ENCODE data around the gene PAFAH1B2.

Gene PAFAH1B2

GRCh38 chr11:117143871-117144476 is at the start of gene PAFAH1B2:
TSS of gene PAFAH1B2 (plus strand) at chr11:117144287. CDS start at chr11:117152448, 8,161 bp downstream.
- in situ Hi-C loops (cut with MboI; ENCODE audit: low sequenced_read_pairs, unreplicated experiment): no loop called here
- TF ChIP-seq CTCF (IDR thresholded peaks at IDR 0.05; ENCODE audit: borderline replicate concordance, control extremely low read depth, extremely low read depth, insufficient read depth, missing control alignments): no peak

GRCh38 chr11:117094776-117095175 is 49.3 kb upstream of the PAFAH1B2 start:
- in situ Hi-C loops (cut with MboI; ENCODE audit: low sequenced_read_pairs, unreplicated experiment): no loop called here
- DNase-seq (ENCODE audit: low spot score): no peak
- no peak for TF ChIP-seq CTCF (IDR thresholded peaks at IDR 0.05; ENCODE audit: borderline replicate concordance, control extremely low read depth, extremely low read depth, insufficient read depth, missing control alignments)

More at GRCh38 chr11:117143871-117144476, at the start of gene PAFAH1B2:
- peak; percentile 99 for DNase-seq (ENCODE audit: low spot score)

GRCh38 chr11:117095284-117096161 is 48.6 kb upstream of the PAFAH1B2 start:
- in situ Hi-C loops (cut with MboI; ENCODE audit: low sequenced_read_pairs, unreplicated experiment): no loop called here
- DNase-seq (ENCODE audit: low spot score): no peak
- TF ChIP-seq CTCF (IDR thresholded peaks at IDR 0.05; ENCODE audit: borderline replicate concordance, control extremely low read depth, extremely low read depth, insufficient read depth, missing control alignments): no peak

GRCh38 chr11:117096201-117096991 is 47.7 kb upstream of the PAFAH1B2 start:
- TF ChIP-seq CTCF (IDR thresholded peaks at IDR 0.05; ENCODE audit: borderline replicate concordance, control extremely low read depth, extremely low read depth, insufficient read depth, missing control alignments): peak; percentile 19
- in situ Hi-C loops (cut with MboI; ENCODE audit: low sequenced_read_pairs, unreplicated experiment): no loop called here
- peak; percentile 73 for DNase-seq (ENCODE audit: low spot score)

GRCh38 chr11:117097014-117097388 is 47.1 kb upstream of the PAFAH1B2 start:
- in situ Hi-C loops (cut with MboI; ENCODE audit: low sequenced_read_pairs, unreplicated experiment): no loop called here
- DNase-seq (ENCODE audit: low spot score): no peak
- no peak for TF ChIP-seq CTCF (IDR thresholded peaks at IDR 0.05; ENCODE audit: borderline replicate concordance, control extremely low read depth, extremely low read depth, insufficient read depth, missing control alignments)
